Renal cortex interstitium (tissue), 11 donors: ENCODE measurements around the gene PTPRN2. TPM values are rescaled to one million over a fixed set of nuclear protein-coding genes. Genes with fewer than 3 reads are reported as not detected.
"Not testable (repeated sequence)": the region's sequence is repeated elsewhere in the genome, so short reads cannot be mapped to it uniquely, and the experiment has no call there.

Source experiments
- DNase-seq, 11 donors: peaks; one replicate each; pipeline ENCODE4 v3.0.0-alpha.2; 2013; ENCODE audit warnings: low read depth in 9 of 11, low spot score in 4 of 11; ENCODE audit errors: extremely low read depth in 1 of 11
- polyA plus RNA-seq, 3 donors: library from polyadenylated mRNA; unstranded; fragments of 120-200 nt; gene quantifications; one replicate each; pipeline ENCODE4 v1.2.1, GENCODE V29; 2013; ENCODE audit not compliant: insufficient read length in 3 of 3

The PTPRN2 gene
- polyA plus RNA-seq, 3 donors: 6.0 to 7.7 (median 7.2) TPM

GRCh38 chr7:157567666-157568065 lies 1020.0 kb downstream of the PTPRN2 start:
- DNase-seq: no peak

GRCh38 chr7:157566631-157567006 lies 1021.0 kb downstream of the PTPRN2 start:
- no peak for DNase-seq

DNA sequence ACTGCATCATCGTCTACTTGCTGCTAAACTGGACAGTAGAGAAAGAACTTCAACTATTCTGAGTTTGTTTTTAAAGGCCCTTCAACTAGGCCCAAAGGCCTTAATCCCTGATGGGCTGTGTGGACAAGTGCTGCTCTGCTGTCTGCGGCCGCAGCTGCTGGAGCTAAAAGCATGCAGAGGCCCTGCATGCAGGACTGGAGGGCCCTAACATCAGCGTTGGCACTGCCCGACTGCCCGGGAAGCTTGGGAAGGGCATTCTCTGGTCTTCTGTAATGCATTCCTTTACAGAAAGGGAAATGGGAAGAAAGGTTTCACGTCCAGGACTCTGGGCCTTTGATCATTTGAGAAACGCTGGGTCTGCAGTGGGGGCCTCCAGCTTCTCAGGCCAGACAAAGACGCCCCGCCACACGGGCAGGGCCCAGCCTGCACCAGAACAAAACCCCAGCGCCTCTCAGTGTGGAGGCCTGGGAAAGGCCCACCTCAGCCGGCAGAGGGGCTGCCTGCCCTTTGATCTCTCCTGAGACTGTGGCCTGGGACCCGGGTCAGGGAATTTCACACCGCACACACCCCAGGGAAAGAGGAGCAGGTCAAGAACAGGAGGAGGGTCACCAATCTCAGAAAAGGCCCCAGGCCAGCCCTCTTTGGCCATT lies 1021.5 kb downstream of the PTPRN2 start:
- DNase-seq: no peak

- DNase-seq: no peak
Observed at GRCh38 chr7:157565201-157565626, 1022.4 kb downstream of the PTPRN2 start.

DNA sequence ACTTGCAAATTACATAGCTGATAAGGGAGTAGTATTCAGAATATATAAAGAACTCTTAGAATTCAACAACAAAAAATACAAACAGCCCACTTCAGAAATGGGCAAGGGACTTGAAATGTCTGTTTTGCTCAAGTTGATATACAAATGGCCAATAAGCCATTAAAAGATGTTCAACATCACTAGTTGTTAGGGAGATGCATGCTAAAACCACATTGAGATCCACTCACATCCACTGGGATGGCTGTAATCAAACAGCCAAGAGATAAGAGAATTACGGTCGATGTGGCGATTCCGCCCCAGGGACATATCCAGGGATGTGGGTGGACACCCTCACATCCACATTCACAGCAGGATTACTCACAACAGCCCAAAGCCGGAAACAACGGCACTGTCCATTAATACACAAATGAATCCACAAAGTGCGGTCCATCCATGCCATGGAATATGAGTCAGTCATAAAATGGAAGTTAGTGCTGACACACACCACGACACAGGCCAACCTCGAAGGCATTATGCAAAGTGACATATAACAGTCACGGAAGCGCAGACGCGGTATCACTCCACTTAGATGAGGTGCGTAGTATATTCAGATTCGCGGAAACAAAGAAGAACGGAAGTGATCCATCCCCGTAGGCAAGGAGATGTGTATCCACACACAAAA lies 1023.0 kb downstream of the PTPRN2 start:
- DNase-seq: no peak

- DNase-seq: not testable (repeated sequence)
Observed at GRCh38 chr7:157563467-157564135, 1024.0 kb downstream of the PTPRN2 start.

DNA sequence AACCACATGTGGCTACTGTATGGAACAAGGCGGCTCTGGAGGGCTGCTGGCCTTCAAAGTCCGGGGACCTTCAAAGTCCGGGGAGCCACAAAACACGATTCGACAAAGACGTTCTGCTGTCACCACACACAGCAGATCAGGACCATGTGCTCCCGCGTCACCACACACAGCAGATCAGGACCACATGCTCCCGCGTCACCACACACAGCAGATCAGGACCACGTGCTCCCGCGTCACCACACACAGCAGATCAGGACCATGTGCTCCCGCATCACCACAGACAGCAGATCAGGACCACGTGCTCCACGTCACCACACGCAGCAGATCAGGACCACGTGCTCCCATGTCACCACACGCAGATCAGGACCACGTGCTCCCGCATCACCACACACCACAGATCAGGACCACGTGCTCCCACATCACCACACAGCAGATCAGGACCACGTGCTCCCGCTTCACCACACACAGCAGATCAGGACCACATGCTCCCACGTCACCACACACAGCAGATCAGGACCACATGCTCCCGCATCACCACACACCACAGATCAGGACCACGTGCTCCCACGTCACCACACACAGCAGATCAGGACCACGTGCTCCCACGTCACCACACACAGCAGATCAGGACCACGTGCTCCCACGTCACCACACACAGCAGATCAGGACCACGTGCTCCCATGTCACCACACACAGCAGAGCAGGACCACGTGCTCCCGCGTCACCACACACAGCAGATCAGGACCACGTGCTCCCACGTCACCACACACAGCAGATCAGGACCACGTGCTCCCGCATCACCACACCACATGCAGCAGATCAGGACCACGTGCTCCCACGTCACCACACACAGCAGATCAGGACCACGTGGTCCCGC lies 1024.9 kb downstream of the PTPRN2 start:
- DNase-seq: not testable (repeated sequence)

DNA sequence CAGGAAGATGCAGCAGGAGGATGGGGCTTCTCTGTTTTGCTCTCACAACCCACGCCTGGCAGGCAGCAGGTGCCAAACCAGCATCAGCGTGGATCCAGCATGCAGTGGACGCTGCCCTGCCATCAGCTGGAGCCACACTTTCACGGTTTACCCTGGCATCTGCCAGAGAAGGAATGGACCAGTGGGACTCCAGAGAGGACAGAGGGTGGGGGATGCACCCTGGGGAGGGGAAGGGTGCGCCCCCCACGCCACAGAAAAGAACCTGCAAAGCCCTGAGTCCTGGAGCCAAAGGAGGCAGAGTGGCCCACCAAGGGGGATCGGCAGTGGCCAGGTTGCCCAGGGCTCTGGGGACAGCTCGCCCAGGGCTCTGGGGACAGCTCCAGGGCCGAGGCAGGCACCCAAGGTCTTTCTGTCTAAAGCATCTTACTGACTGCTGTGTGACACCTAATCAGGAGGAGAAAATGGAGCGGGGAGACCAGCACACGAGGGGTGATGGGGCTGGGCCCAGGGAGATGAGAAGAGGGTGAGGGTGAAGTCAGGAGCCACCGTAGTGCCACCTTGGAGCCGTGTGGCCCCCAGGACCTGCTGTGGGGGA lies 1025.7 kb downstream of the PTPRN2 start:
- no peak for DNase-seq

GRCh38 chr7:157561523-157561785 lies 1026.2 kb downstream of the PTPRN2 start:
- no peak for DNase-seq

GRCh38 chr7:157560710-157561522 lies 1026.7 kb downstream of the PTPRN2 start:
- no peak for DNase-seq

- no peak for DNase-seq
Observed at GRCh38 chr7:157560258-157560654, 1027.4 kb downstream of the PTPRN2 start.

DNA sequence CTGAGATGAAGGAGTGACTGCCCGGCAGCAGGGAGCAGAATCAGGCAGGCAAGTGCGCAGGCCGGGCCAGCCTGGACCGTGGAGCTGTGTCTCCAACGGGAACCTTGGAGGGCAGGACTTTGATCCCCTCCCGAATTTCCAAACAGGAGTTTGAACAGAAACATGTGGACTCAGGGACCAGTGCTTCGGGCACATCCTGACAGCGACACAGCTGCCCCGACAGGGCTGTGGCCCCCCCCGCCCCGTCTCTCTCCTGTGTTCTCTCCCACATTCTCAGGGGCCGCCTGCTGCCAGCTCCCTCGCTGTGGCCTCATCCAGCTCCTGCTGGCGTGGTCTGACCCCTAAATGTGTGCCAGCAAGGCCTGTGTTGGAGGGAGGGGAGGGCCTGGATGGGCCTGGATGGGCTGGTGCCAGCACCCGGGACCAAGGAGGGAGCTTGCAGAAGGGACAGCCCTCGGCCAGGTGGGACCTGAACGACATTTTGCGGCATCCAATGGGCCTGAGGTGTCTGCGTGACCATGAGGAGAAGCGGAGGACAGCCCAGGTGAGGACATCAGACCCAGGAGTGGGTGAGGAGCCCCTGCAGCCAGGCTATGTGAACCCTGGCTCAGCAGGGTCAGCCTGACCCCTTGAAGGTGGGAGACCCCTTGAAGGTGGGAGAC lies 1027.9 kb downstream of the PTPRN2 start:
- DNase-seq: no peak

DNA sequence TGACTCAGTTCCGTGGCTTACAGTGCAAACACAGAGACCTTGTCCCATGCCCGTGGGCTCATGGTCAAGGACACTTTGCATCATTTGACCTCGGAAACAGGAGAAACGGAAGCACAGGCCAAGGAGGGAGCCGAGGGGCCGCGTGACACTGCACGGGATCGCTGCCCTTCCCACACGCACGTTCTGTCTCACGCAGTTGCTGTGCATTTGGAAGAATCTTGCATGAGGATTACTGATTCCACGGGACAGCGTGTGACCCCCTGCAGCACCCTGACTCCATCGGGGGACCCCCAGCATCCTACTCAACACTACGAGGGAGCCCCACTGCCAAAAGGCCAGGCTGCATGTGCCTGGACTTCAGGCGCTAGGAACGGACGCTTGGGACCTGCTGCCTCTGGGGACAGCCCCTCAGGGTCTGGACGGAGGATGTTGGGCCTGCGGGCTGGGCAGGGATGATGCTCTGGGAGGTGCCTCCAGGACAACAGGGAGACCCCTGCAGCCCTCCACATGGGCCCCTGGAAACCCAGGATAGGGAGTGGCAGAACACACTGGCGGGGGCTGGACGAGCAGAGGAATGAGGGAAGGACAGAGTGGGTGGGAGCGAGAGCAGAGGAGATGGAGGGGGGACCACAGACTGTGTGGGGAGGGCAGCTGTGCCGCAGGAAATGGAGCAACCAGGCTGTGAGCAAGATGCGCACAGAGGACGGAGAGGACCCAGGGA lies 1028.6 kb downstream of the PTPRN2 start:
- no peak for DNase-seq

GRCh38 chr7:157558516-157558874 lies 1029.1 kb downstream of the PTPRN2 start:
- DNase-seq: no peak

GRCh38 chr7:157558061-157558460 lies 1029.6 kb downstream of the PTPRN2 start:
- no peak for DNase-seq

DNA sequence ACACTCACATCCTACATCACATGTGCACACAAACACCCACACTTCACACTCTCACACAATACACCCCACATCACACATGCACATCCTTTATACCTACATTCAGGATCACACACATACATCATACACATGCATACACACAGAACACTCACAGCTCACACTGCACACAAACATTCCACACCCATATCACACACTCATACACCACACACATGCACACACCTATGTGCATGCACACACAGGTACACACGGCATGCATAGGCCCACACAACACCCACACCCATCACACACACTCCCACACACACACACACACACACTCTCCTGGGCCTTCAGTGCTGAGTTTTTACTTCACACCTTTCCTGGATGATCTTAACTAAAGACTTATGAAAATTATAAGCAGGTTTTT lies 1030.4 kb downstream of the PTPRN2 start:
- DNase-seq: no peak

DNA sequence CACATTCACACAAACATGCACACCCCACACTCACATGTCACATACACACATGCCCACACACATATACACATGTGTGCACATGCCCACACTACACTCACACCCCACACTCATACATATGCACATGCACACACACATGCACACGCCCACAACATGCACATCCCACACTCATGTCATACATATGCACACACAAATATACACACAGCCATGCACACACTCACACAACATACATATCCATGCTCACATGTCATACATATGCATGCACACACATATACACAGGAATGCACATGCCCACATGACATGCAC lies 1031.0 kb downstream of the PTPRN2 start:
- no peak for DNase-seq
